Activated CD4-positive, alpha-beta T cell treated with anti-CD3 and anti-CD28 coated beads, Interleukin-2, Interleukin-4, amounts not matched to agents 100 ng/mL and 50 ng/mL, durations not matched to agents 16 hours and 8 hours (primary cell): ENCODE data around the gene ZNF503.

Experiments
- DNase-seq: peaks from one replicate; pipeline ENCODE4 v3.0.0-alpha.2; 2020; ENCODE audit warnings: low spot score

ZNF503 gene

GRCh38 chr10:75406462-75407223 lies 5.1 kb upstream of the ZNF503 start:
- DNase-seq, result no peak

DNA sequence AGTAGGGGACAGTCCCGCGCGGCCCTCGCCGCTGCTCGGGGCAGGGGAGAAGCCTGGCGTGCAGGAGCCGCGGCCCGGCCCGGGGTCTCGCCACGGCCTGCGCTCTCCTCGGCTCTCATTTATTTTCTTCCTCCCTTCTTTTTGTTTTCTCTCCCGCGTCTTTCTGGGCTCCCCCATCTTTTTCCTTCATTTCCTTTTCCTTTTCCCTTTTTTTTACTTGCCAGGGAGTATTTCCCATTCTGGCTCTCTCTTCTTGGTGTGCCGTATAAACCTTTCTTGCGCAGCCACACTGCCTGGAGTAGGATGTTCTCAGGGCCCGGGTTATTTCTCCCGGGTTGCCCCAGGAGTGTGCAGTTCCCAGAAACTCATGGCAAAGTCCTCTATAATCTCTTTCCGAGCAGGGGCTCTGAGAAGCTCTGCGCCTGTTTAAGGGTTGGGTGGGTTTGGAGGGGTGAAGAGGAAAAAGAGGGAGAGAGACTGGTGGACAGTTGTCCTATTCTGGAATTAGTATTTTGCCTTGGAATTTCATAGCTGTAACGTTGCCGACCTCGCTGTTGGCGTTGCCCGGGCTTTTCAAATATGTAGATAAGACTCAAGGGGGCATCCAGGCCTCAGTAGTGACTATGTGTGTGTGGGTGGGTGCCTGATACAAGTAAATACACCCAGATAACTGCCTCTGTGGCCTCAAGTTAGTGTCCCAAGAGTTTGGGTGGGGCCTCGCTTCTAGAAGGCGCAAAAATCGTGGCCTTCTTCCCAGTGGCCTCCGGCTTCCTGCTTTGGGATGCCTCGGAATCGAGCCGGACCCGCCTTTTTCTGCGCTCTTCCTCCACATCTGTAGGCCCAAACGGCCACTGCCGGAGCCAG lies 4.3 kb upstream of the ZNF503 start:
- DNase-seq, result no peak

DNA sequence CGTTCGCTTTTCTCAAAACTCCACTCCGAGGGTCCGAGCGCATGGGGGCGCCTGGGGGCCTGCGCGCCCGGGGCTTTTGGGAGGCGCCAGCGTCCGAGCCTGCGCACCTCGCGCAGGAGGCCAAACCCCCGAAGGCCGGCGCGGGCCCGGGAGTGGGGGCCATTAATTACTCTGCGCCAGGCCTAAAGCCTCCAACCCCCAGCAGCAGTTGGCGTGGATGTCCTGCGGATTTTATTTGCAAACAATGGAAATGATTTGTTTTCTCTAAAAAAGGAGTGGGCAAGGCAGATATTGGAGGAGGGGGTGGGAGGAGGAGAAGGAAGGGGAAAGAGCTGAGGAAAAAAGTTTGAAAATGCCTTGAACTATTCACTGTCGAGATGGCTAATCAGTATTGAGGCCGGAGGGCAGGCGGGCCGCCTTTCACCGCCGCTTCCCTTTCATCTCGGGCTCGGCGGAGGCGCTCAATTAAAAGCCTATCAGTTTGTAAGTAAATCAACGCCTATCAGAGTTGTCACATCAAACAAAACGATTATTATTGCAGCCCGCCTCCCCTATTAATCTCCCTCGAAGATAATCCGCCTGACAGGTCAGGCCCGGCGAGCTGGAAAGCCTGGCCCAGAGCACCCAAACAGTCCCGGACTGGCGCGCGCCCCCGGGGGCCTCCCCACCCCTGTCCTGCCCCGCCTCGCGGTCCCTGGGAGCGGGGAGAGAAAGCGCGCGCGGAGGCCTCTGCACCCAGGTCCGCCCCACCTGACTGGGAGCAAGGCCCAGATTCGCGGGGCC lies 3.4 kb upstream of the ZNF503 start:
- no peak for DNase-seq

- DNase-seq, result no peak
Measured at GRCh38 chr10:75403939-75404814, 2.6 kb upstream of the ZNF503 start.

DNA sequence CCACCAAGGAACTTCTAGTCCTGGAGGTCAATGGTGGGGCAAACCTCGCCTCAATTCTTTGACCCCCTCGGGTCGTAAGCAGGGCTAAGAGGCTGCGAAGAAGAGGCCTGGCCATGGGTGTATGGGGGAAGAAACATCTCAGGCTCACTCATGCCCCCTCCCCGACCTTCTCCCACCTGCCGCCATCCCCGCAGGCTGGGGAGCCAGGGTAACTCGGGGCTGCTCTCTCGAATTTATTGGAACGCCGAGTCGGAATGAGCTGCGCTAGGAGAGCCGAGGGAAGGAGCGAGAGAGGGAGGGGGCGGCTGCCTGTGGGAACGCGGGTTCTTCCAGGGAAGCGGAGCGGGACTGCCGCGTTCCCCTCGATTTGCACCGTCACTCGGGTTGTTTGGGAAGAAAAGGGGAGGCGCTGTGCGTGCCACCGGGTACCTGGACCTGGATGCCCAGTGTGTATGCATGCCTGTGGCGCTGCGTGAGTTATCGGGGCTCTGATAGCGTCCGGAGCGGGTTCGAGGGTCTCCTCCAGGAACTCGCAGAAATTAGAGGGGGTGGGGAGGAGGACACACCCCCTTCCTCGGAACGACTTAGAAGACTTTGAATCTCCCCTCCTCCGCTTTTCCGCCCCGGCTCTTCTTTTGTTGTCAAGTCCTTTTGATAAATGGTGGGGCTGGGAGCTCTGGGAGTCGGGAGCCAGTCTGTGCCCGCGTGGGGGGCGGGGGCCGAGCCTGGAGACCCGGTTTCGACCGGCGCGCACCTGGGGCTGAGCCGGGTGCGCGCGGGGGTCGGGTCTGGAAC lies 1.8 kb upstream of the ZNF503 start:
- DNase-seq, result no peak

DNA sequence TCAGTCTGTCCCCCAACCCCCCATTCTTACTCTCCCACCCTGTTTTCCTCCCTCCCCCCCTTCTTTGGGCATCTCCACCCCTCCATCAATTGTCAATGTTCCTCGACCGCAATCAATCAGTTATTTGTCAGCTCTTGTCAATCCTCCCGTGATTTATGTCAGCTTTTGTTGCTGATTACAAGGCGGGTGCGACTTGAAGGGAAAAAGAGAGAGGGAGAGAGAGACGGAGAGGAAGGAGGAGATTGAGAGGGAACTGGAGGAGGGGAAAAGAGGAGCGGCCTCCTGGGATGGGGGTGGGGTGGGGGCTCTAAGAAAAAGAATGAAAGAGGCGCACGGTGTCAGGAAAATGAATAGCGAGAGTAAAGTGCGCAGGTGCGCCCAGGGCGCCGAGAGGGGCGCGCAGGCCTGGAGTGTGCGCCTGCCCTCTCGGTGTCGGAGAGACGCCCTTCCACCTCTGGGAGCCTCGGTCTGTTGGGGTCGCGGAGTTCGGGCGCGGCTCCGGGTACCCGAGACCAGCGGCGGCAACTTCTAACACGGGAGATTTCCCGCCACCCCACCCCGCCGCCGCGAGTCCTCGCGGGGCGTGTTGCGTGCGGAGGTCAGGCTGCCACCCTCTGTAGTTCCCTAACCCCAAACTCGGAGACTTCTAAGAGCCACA lies 1.1 kb upstream of the ZNF503 start:
- no peak for DNase-seq

- DNase-seq, result no peak
Measured at GRCh38 chr10:75400771-75401568, 594 bp downstream of the ZNF503 start.

DNA sequence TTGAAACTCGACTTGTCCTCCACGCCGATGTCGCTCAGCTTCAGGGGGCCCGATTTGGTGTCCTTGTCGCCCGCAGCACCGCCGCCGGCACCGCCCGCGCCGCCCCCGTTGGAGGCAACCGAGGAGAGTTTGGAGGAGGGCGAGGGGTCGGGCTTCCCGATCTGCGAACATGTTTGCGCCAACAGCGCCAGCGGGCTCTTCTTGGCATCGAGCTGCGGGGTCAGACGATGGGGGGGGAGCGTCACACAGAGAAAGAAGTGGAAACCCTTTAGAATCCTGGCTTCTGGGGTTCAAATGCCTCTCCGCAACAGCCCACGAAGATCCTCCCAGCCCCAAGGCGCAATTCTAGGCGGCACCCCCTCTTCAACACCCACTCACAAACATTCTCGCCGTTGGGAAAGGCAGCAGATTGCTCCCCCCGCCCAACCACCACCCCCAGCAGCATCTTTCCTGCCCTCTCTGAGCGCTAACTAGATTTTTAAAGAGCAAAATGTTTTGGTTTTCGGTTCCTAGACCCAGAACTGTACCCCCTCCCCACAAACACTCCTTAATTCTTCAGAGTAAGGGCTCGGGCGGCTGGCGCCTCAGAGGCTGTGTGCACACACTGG lies 1.3 kb downstream of the ZNF503 start:
- DNase-seq, result no peak

GRCh38 chr10:75399461-75400162 lies 2.0 kb downstream of the ZNF503 start:
- peak; percentile 48 for DNase-seq

- no peak for DNase-seq
Measured at GRCh38 chr10:75398692-75399460, 2.7 kb downstream of the ZNF503 start.

DNA sequence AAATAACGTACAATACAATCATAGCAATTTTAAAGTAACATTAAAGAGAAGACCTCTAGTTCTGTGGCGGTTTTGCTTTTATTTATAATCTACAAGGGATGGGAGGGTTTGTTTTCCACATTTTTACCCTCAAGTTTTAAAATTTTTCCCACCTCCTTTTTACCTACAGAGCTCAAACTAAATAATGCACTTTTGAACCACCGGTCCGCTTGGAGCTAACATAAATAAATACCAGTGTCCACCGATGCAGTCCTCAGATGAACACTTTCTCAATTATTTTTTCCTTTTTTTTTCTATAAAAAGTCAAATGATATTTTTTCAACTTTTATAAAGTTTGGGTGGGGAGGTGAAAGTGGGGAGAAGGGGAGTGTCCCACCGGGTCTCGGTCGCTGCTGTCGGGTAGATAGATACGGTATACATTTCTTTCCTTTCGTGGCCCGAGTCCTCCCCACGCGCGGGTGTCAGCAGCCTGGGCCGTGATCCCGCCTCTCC lies 3.3 kb downstream of the ZNF503 start:
- DNase-seq, result no peak

GRCh38 chr10:75397496-75398199 lies 3.9 kb downstream of the ZNF503 start:
- DNase-seq, result no peak

GRCh38 chr10:75396631-75397495 lies 4.7 kb downstream of the ZNF503 start:
- no peak for DNase-seq

DNA sequence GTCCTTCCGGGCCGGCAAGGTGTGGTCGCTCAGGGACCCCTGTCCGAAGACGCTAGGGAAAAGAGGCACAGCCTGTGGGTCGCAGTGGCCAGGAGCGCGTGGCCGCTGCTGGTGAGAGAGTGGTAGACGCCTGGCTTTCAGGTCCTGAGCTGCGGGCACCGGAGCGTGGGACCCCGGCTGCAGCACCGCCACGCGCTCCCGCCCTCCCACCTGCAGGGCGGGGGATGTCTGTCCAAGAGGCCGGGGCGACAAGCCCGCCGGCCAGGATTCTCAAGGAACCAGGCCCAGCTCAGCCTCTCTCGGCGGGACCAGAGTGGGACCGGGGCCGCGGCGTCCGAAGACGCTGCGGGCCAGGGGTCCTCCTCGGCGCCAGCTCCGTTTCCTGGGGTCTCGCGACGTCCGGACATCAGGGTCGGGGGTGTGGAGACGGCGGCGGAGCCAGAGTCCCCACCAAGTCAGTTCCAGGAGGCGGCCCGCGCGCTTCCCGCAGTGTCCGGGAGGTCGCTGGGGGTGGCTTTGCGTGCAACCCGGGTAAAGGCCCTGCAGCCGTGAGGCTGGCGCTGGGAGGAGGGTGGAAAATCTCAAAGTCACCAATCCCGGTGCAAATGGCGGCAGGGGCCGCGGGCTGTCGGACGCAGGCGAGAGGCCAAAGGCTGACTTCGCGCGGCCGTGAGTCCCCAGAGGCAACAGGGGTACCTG lies 5.5 kb downstream of the ZNF503 start:
- no peak for DNase-seq
